Measurements from ENCODE around the gene UMOD. TPM values are rescaled to one million over a fixed set of nuclear protein-coding genes. Genes with fewer than 3 reads are reported as not detected.

UMOD gene
- polyA plus RNA-seq, 1 experiment = not detected

- TF ChIP-seq CTCF (IDR thresholded peaks at IDR 0.05; ENCODE audit: low read depth, low read length) = no peak
- ChIA-PET CTCF (no interaction called here), POLR2A (no interaction called here)
- Histone ChIP-seq H3K9me3 (ENCODE audit: control insufficient read depth, insufficient read depth, low read length) (peaks cover 22% of the 10 kb centered on the region), H3K27me3 (ENCODE audit: control insufficient read depth, insufficient read depth, low read length) (no peaks in the 10 kb centered on the region), H3K4me3 (ENCODE audit: low read depth, low read length) (no peak overlapping the region), H3K27ac (ENCODE audit: low read depth, low read length) (no peak overlapping the region)
- no peak for DNase-seq (ENCODE audit: low read depth, low spot score)
Measured at GRCh38 chr16:20332411-20332810, 20.1 kb downstream of the UMOD start.

- Histone ChIP-seq H3K9me3 (ENCODE audit: control insufficient read depth, insufficient read depth, low read length) (peaks cover 25% of the 10 kb centered on the region), H3K4me3 (ENCODE audit: low read depth, low read length) (no peak overlapping the region), H3K27me3 (ENCODE audit: control insufficient read depth, insufficient read depth, low read length) (no peaks in the 10 kb centered on the region), H3K27ac (ENCODE audit: low read depth, low read length) (no peak overlapping the region)
- DNase-seq (ENCODE audit: low read depth, low spot score) = no peak
- TF ChIP-seq CTCF (IDR thresholded peaks at IDR 0.05; ENCODE audit: low read depth, low read length) = no peak
- POLR2A ChIA-PET = no interaction called here
- CTCF ChIA-PET = no interaction called here
Measured at GRCh38 chr16:20331635-20332034, 20.9 kb downstream of the UMOD start.

- no peaks in the 10 kb centered on the region for H3K27me3 ChIP-seq (ENCODE audit: control insufficient read depth, insufficient read depth, low read length)
- no peak overlapping the region for H3K27ac ChIP-seq (ENCODE audit: low read depth, low read length)
- CTCF ChIA-PET = no interaction called here
Measured at GRCh38 chr16:20329392-20330138, 22.9 kb downstream of the UMOD start.

GRCh38 chr16:20327444-20328041, 25.0 kb downstream of the UMOD start, which contains the start of gene GP2:
Gene GP2 (minus strand): TSS chr16:20327513. CDS start chr16:20326431, 1,082 bp downstream.
- H3K27ac ChIP-seq (ENCODE audit: low read depth, low read length) = no peak within 1 kb of the TSS
- H3K9me3 ChIP-seq (ENCODE audit: control insufficient read depth, insufficient read depth, low read length) = peaks cover 26% of the 10 kb centered on the region
- DNase-seq (ENCODE audit: low read depth, low spot score) = no peak
- ChIA-PET CTCF (interaction anchor here (1.3 kb wide), 1 partner anchor 420 kb away, joined by 3 read pairs; no protein-coding TSS in a partner anchor), POLR2A (no interaction called here)
- TF ChIP-seq CTCF (IDR thresholded peaks at IDR 0.05; ENCODE audit: low read depth, low read length) = no peak
- H3K4me3 ChIP-seq (ENCODE audit: low read depth, low read length) = no peak within 1 kb of the TSS
- no peaks in the 10 kb centered on the region for H3K27me3 ChIP-seq (ENCODE audit: control insufficient read depth, insufficient read depth, low read length)

More at GRCh38 chr16:20329392-20330138, 22.9 kb downstream of the UMOD start:
- TF ChIP-seq CTCF (IDR thresholded peaks at IDR 0.05; ENCODE audit: low read depth, low read length) = no peak
- Histone ChIP-seq H3K9me3 (ENCODE audit: control insufficient read depth, insufficient read depth, low read length) (peaks cover 25% of the 10 kb centered on the region), H3K4me3 (ENCODE audit: low read depth, low read length) (no peak overlapping the region)
- no peak for DNase-seq (ENCODE audit: low read depth, low spot score)
- POLR2A ChIA-PET = no interaction called here

- no peak for DNase-seq (ENCODE audit: low read depth, low spot score)
- TF ChIP-seq CTCF (IDR thresholded peaks at IDR 0.05; ENCODE audit: low read depth, low read length) = no peak
- H3K27me3 ChIP-seq (ENCODE audit: control insufficient read depth, insufficient read depth, low read length) = no peaks in the 10 kb centered on the region
- no peak overlapping the region for H3K4me3 ChIP-seq (ENCODE audit: low read depth, low read length)
- H3K27ac ChIP-seq (ENCODE audit: low read depth, low read length) = no peak overlapping the region
- H3K9me3 ChIP-seq (ENCODE audit: control insufficient read depth, insufficient read depth, low read length) = peaks cover 19% of the 10 kb centered on the region
- CTCF ChIA-PET = no interaction called here
- POLR2A ChIA-PET = no interaction called here
Measured at GRCh38 chr16:20326321-20326720, 26.2 kb downstream of the UMOD start.
